HG03025 (cell line): ENCODE data around the gene RASL10A.

ENCODE experiments used
- ATAC-seq: cut with Tn5 transposase; IDR thresholded peaks from one replicate; pipeline ENCODE4 v1.9.1; 2021; ENCODE audit warnings: mild to moderate bottlenecking, moderate library complexity; ENCODE audit not compliant: unreplicated experiment, low FRiP score

Gene RASL10A

GRCh38 chr22:29339381-29340235 lies 24.1 kb upstream of the RASL10A start:
- no peak for ATAC-seq

DNA sequence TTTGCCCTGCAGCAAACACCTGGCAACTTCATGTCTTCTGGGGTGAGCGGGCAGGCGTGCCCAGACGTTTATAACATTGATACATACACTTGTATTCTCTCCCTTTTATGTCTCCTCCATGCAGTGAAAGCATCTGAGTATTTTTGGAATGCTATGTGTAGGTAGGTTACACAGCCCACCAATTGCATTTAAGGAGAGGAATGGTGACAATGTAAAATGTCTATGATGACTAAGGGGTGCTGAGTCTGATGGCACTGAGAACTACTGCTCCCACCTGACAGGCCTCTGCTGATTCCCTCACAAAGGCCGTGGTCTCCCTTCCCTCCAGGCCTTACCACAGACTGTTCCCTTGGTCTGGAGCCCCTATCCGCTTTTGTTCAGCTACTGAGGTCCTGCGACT lies 22.9 kb upstream of the RASL10A start:
- ATAC-seq, result no peak

- no peak for ATAC-seq
Observed at GRCh38 chr22:29337631-29338284, 22.3 kb upstream of the RASL10A start.

DNA sequence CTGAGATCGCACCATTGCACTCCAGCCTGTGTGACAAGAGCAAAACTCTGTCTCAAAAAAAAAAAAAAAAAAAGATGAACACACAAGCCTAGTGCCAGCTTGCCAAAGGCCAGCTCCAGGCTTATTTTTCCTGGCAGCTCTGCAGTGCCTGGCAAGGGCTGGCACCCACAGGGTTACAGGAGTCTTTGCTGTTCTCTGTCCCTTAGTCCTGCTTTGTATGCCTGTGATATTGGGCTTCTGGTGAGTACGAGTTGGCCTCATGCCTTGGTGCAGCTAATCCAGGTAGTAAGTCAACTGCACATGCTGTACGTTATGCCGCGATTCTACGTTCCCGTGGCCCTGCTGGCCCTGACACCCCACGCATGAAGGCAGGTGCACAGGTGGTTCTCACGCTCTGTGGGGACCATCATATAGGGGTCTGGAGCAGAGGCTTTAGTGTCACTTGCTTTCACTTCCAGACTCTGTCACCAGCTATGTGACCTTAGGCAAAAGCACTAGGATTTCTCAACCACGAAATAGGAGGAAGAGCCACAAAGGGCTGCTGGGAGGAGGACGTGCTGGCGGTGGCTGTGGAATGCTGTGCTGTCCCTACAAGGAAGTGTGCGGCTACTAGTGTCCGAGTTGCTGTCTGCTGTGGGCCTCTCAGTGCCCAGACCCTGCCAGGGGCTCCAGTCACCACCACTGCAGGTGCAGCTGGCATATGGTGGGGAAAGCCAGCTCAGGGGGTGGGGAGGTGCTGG lies 21.4 kb upstream of the RASL10A start:
- no peak for ATAC-seq

DNA sequence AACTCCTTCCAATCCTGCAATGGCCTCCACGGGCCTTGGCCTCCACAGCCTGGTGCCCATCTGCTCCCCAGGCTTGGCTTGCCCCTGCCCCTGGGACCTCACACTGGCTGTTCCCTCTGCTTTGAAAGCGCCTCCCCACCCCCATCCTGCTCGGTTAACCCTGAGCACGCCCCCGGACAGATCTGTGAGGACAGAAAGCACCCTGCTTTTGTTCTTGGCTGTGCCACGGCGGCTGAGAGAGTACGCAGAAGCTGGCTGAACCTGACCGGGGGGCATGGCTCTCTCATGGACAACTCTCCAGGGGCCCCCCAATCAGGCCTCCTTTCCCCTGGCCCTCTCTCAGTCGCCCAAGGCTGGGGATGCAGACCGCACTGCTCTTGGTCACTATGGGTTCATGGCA lies 20.2 kb upstream of the RASL10A start:
- ATAC-seq, result no peak

- ATAC-seq, result no peak
Observed at GRCh38 chr22:29334696-29335344, 19.3 kb upstream of the RASL10A start.

GRCh38 chr22:29334148-29334547 lies 18.7 kb upstream of the RASL10A start:
- no peak for ATAC-seq

- ATAC-seq, result no peak
Observed at GRCh38 chr22:29332886-29333496, 17.5 kb upstream of the RASL10A start.

GRCh38 chr22:29331658-29332300 lies 16.3 kb upstream of the RASL10A start:
- no peak for ATAC-seq

- no peak for ATAC-seq
Observed at GRCh38 chr22:29331213-29331612, 15.7 kb upstream of the RASL10A start.

DNA sequence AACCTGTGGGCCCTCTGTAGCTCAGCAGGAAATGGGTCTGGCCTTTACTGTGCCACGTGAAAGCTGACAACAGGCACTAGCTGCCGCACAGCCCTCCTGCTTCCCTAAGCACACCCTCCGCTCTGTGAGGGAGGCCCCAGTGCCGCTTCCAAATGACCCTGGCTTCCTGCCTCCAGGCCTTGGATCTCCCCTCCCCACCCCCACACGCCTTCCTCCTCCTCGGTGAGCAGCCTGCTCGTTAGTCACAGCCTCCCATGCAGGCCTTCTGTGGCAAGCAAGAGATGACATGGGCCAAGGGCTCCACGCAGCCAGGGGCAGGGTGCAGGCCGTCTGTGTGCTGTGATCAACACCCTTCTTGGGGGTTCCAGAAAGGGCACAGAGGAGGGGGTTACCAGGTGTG lies 15.3 kb upstream of the RASL10A start:
- no peak for ATAC-seq

GRCh38 chr22:29330291-29330690 lies 14.8 kb upstream of the RASL10A start:
- no peak for ATAC-seq

DNA sequence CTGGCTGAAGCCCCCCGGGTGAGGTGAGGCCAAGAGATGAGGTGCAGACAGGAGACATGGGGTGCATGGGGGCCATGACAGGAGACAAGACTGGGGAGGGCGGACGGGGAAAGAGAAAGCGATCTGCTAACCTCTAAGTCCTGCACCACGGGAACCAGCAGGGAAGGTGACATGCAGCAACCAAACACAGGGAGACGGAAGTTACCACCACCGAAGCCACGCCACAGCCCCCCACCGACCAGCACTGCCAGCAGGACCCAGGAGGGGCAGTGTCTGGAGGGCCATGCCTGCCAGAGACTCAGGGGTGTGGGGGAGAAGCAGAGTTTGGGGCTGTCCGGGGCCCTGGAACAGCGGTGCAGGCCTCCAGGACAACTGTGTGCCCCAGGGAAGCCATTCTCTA lies 14.1 kb upstream of the RASL10A start:
- ATAC-seq, result no peak

DNA sequence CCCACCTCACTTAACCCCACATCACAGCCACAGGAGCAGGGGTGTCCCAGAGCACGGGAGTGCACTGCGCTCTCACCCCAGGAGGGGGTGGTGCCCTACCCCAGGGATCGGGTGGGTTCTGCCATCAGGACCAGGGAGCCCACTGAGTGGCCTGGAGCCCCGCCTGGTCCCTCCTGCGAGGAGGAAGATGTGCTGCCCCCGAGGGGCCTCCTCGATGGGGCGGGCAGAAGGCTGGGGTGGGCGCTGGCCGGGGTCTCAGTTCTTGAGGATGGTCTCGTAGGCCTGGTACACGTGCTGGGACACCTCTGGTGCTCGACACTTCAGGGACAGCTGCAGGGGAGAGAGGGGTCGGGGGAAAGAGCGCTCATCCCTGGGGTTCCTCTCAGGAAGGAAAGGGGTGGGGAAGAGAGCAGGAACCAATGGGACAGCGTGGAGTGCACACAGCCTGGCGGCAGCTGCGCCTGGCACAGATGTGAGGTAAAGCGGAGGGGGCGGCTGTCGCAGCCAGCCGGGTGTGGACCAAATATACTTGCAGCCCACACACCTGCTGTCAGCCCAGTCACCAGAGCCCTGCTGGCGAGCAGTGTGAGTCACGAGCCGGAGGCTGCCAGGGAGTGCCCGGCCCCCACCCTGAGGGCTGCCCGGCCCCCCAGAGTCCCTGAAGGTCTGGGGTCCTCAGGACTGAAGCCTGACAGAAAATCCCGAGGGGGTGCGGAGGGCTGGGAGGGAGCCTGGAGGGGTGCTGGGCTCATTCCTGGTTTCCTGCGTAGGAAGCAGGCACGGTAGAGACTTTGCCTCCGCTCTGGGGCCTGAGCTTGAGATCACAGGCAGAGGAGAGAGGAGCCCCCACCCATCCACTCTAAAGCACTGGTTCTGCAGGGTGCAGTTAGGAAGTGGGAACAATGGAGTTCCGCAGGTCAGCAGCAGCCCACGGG lies 13.3 kb upstream of the RASL10A start:
- no peak for ATAC-seq

DNA sequence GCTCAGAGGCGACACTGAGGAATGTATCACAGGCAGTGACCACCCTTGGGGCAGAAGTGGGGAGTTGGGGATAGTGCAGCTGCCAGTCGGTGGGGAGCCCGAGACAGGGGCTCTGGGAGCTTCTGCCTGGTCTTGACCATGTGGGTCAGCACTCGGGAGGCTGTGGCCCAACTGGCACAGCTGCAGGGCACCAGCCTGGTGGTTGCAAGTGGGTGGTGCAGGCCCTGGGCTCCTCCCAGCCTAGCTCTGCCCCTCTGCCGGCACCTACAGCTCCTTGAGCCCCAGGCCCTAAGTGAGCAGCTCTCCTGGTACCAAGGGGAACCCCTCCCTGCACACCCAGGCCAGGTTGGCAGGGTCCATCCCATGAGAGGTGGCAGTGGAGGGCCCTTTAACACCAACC lies 12.6 kb upstream of the RASL10A start:
- no peak for ATAC-seq

DNA sequence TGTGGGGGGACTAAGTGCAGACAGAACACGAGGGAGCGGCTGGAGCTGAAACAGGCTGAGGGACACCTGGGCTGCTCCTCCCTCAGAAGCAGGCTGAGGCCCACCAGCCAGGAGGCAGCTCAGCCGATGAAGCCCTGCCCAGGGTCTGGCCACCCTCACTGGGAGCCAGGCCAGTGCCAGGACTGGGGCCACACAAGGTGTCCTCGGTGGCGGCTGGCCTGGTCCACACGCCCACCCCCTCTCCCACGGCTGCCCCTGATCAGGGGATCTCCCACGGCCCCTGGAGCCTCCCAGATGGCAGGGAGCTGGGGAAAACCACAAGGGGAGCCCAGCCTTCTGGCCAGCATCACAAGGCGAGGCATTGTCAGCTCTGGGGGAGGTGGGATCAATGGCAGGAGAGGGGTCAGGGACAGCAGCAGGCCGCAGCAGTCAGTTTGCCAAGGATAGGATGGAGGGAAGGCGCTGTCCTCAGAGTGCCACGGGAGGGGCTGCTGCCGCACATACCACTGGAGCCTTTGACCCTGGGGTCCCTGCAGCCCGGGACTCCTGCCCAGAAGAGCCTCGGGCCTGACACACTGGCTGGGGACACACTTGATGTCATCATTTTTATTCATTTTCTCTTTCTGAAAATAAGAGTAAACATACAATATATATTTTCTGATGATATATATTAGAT lies 11.7 kb upstream of the RASL10A start:
- ATAC-seq, result no peak

GRCh38 chr22:29326481-29326880 lies 11.0 kb upstream of the RASL10A start:
- ATAC-seq, result no peak

DNA sequence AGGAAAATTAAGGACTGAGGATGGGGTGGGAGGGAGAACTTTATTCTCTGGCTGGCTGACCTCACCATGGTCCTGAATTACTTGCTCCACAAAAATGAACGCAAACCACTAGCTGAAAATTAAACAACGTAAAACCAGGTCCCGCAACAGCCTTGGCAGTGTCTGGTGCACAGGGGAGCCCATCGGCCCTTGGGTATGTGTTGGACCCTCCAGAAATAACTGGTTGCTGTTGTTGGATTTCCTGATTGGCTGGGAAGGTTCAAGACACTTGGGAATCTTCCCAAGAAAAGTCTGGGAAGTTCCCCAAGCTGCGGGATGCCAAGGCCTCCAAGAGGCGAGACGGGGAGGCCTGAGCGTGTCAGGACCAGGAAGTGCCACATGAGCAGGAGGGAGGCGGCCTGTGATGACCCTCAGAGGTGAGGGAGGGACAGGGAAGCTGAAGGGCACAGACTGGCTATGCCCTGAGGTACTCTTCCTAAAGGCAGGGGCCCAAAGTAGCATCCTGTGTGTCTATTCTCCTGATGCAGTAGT lies 10.4 kb upstream of the RASL10A start:
- ATAC-seq, result no peak
